GM19328 (cell line): ENCODE data around the gene KDELR3.

Source experiments
- ATAC-seq: cut with Tn5 transposase; IDR thresholded peaks from one replicate; pipeline ENCODE4 v1.9.1; 2021; ENCODE audit warnings: mild to moderate bottlenecking, moderate library complexity; ENCODE audit not compliant: unreplicated experiment

Gene KDELR3

GRCh38 chr22:38437416-38437815 lies 30.5 kb upstream of the KDELR3 start:
- no peak for ATAC-seq

- ATAC-seq, result no peak
Observed at GRCh38 chr22:38440747-38441350, 27.0 kb upstream of the KDELR3 start.

- ATAC-seq, result no peak
Observed at GRCh38 chr22:38441620-38442287, 26.1 kb upstream of the KDELR3 start.

- ATAC-seq, result no peak
Observed at GRCh38 chr22:38442967-38443627, 24.8 kb upstream of the KDELR3 start.

- no peak for ATAC-seq
Observed at GRCh38 chr22:38443628-38444521, 24.0 kb upstream of the KDELR3 start.

GRCh38 chr22:38444783-38445182 lies 23.1 kb upstream of the KDELR3 start:
- ATAC-seq, result no peak

GRCh38 chr22:38446018-38446601 lies 21.8 kb upstream of the KDELR3 start:
- ATAC-seq, result no peak

GRCh38 chr22:38448945-38449745 lies 18.8 kb upstream of the KDELR3 start:
- no peak for ATAC-seq

- ATAC-seq, result no peak
Observed at GRCh38 chr22:38449776-38450175, 18.1 kb upstream of the KDELR3 start.

GRCh38 chr22:38450234-38450797 lies 17.6 kb upstream of the KDELR3 start:
- no peak for ATAC-seq

GRCh38 chr22:38451404-38451803 lies 16.5 kb upstream of the KDELR3 start:
- ATAC-seq, result no peak

- ATAC-seq, result no peak
Observed at GRCh38 chr22:38451864-38452263, 16.0 kb upstream of the KDELR3 start.

GRCh38 chr22:38452373-38453065 lies 15.4 kb upstream of the KDELR3 start:
- no peak for ATAC-seq

- no peak for ATAC-seq
Observed at GRCh38 chr22:38453066-38453672, 14.7 kb upstream of the KDELR3 start.

- no peak for ATAC-seq
Observed at GRCh38 chr22:38453996-38454352, 13.9 kb upstream of the KDELR3 start.

- ATAC-seq, result no peak
Observed at GRCh38 chr22:38454353-38455075, 13.4 kb upstream of the KDELR3 start.

GRCh38 chr22:38455076-38455529 lies 12.8 kb upstream of the KDELR3 start, which contains the start of gene KCNJ4:
TSS of gene KCNJ4 (minus strand) at chr22:38455199. CDS start at chr22:38428132, 27,067 bp downstream.
- ATAC-seq, result no peak
